GM12878 (cell line): ENCODE results near the gene PSAP. TPM values are rescaled to one million over a fixed set of nuclear protein-coding genes. Genes with fewer than 3 reads are reported as not detected.
A peak's percentile ranks its signal among the peaks of the same experiment; 100 is the strongest.

Experiments used
- ATAC-seq: fragments of 200-7000 bp; cut with Tn5 transposase; 3 replicates; pipeline ENCODE4 v1.9.1; 2020; ENCODE audit warnings: mild to moderate bottlenecking, moderate library complexity
- BruUV-seq: library from RNA; stranded (reverse); fragments of 400-500 nt; replicated peaks from 2 replicates; lab custom pipeline; 2021; lab: Mats Ljungman, UMichigan
- CTCF ChIA-PET: fragments of 300-600 bp; sonication (Branson Sonifier 250); formaldehyde crosslinking; extraction: SDS; loops from one replicate; lab custom pipeline; 2021; ENCODE audit warnings: inconsistent platforms; lab: Yijun Ruan, JAX
- POLR2A ChIA-PET: fragments of 350-600 bp; formaldehyde crosslinking; extraction: SDS; loops from one replicate; lab custom pipeline; 2021; ENCODE audit warnings: inconsistent platforms; lab: Charles Lee
- RAD21 ChIA-PET: fragments of 300-600 bp; sonication (Branson Sonifier 250); formaldehyde crosslinking; loops from one replicate; lab custom pipeline; 2023; ENCODE audit warnings: antibody characterized with exemption; ENCODE audit not compliant: unreplicated experiment; lab: Charles Lee
- SMC1A ChIA-PET: fragments of 300-600 bp; sonication (Branson Sonifier 250); formaldehyde crosslinking; loops from one replicate; lab custom pipeline; 2023; ENCODE audit not compliant: unreplicated experiment, uncharacterized antibody; lab: Charles Lee
- DNase-seq: peaks from one replicate; pipeline ENCODE4 v3.0.0-alpha.2; 2011; ENCODE audit warnings: low read depth, low spot score
- FAIRE-seq: peaks from 3 replicates; lab custom pipeline; 2011; peaks lifted over from hg19 to GRCh38; lab: Jason Lieb, UNC
- H2AFZ ChIP-seq: 2 replicates; pipeline ENCODE4 v1.6.0; 2011; ENCODE audit warnings: low read depth, low read length, control low read depth; ENCODE audit not compliant: control insufficient read depth
- H3K27ac ChIP-seq: 2 replicates; pipeline ENCODE4 v1.5.1; 2011; ENCODE audit warnings: control low read depth; ENCODE audit not compliant: control insufficient read depth, insufficient read depth
- H3K27me3 ChIP-seq, 2 experiments: replicated peaks in 1 of 2; 2 replicates each; pipeline versions ENCODE4 v1.6.0 to v1.6.1; 2011; ENCODE audit warnings: low read length in 1 of 2; ENCODE audit not compliant: control insufficient read depth in 2 of 2, insufficient read depth in 2 of 2
- H3K36me3 ChIP-seq, 2 experiments: 2 replicates each; pipeline ENCODE4 v1.5.1; 2011; ENCODE audit warnings: low read length in 1 of 2; ENCODE audit not compliant: control insufficient read depth in 2 of 2, insufficient read depth in 2 of 2
- H3K4me1 ChIP-seq: 2 replicates; pipeline ENCODE4 v1.6.1; 2011; ENCODE audit warnings: mild to moderate bottlenecking, low read length, moderate library complexity, mixed read lengths; ENCODE audit not compliant: control insufficient read depth, insufficient read depth
- H3K4me2 ChIP-seq: 2 replicates; pipeline ENCODE4 v1.6.0; 2011; ENCODE audit warnings: control low read depth; ENCODE audit not compliant: control insufficient read depth, insufficient read depth
- H3K4me3 ChIP-seq: fragments of 200-600 bp; sonication (generic); 2 replicates; pipeline ENCODE4 v1.5.1; 2016
- H3K79me2 ChIP-seq: 2 replicates; pipeline ENCODE4 v1.6.0; 2011; ENCODE audit warnings: low read length; ENCODE audit not compliant: control insufficient read depth, insufficient read depth
- H3K9ac ChIP-seq: 2 replicates; pipeline ENCODE4 v1.8.0; 2011; ENCODE audit warnings: low read length, control low read depth, mixed read lengths; ENCODE audit not compliant: control insufficient read depth, insufficient read depth
- H3K9me3 ChIP-seq: replicated peaks from 3 replicates; pipeline ENCODE4 v1.5.1; 2011; ENCODE audit warnings: mild to moderate bottlenecking, low read length; ENCODE audit not compliant: control insufficient read depth, insufficient read depth
- H4K20me1 ChIP-seq: 2 replicates; pipeline ENCODE4 v1.6.0; 2011; ENCODE audit not compliant: control insufficient read depth, insufficient read depth
- DPF2 ChIP-seq: fragments of 450-650 bp; IDR thresholded peaks from 2 replicates; pipeline ENCODE4 v1.6.1; 2017; ENCODE audit warnings: mild to moderate bottlenecking
- ESRRA ChIP-seq: IDR thresholded peaks from 2 replicates; pipeline ENCODE4 v1.6.1; 2012; ENCODE audit warnings: mild to moderate bottlenecking, low read length, improper control_type of control experiment
- ETV6 ChIP-seq, 2 experiments: fragments of 450-650 bp in 1 of 2; IDR thresholded peaks in 1 of 2; conservative IDR thresholded peaks in 1 of 2; 2 replicates each; pipeline ENCODE4 v1.6.1; 2014; ENCODE audit warnings: antibody characterized with exemption in 1 of 2, borderline replicate concordance in 1 of 2, low read depth in 1 of 2, mild to moderate bottlenecking in 1 of 2, moderate library complexity in 1 of 2
- HDAC6 ChIP-seq: fragments of 200-600 bp; sonication (generic); IDR thresholded peaks from one replicate; pipeline ENCODE4 v1.8.0; 2017; ENCODE audit warnings: antibody characterized with exemption; ENCODE audit not compliant: unreplicated experiment
- IRF4 ChIP-seq: IDR thresholded peaks from 2 replicates; pipeline ENCODE4 v1.6.1; 2011; ENCODE audit warnings: low read depth, low read length
- MEF2A ChIP-seq: IDR thresholded peaks from 2 replicates; pipeline ENCODE4 v1.6.1; 2011; ENCODE audit warnings: low read depth, mild to moderate bottlenecking, low read length, moderate library complexity; ENCODE audit not compliant: insufficient read depth
- MXI1 ChIP-seq: fragments of 150-350 bp; IDR thresholded peaks from 2 replicates; pipeline ENCODE4 v1.6.1; 2011; ENCODE audit warnings: low read depth, mild to moderate bottlenecking, inconsistent platforms, low read length, improper control_type of control experiment
- NFIC ChIP-seq: IDR thresholded peaks from 2 replicates; pipeline ENCODE4 v1.6.1; 2012; ENCODE audit warnings: low read depth, mild to moderate bottlenecking, inconsistent platforms, low read length, moderate library complexity
- NFYA ChIP-seq: IDR thresholded peaks from 2 replicates; pipeline ENCODE4 v1.6.1; 2011; ENCODE audit warnings: low read depth, mild to moderate bottlenecking, low read length, improper control_type of control experiment, borderline replicate concordance
- NR2C1 ChIP-seq: fragments of 450-650 bp; IDR thresholded peaks from 2 replicates; pipeline ENCODE4 v1.6.1; 2017; ENCODE audit warnings: antibody characterized with exemption, mild to moderate bottlenecking, moderate library complexity
- NR2F1 ChIP-seq: fragments of 450-650 bp; conservative IDR thresholded peaks from 2 replicates; pipeline ENCODE4 v1.6.1; 2017; ENCODE audit warnings: mild to moderate bottlenecking
- NRF1 ChIP-seq: conservative IDR thresholded peaks from 2 replicates; pipeline ENCODE4 v1.6.1; 2011; ENCODE audit warnings: mild to moderate bottlenecking, low read depth, low read length, improper control_type of control experiment
- POLR2AphosphoS2 ChIP-seq: IDR thresholded peaks from 2 replicates; pipeline ENCODE4 v1.6.1; 2011; ENCODE audit warnings: low read depth, mild to moderate bottlenecking, low read length, improper control_type of control experiment, moderate library complexity
- RAD21 ChIP-seq: IDR thresholded peaks from 2 replicates; pipeline ENCODE4 v1.6.1; 2011; ENCODE audit warnings: mild to moderate bottlenecking, low read depth, low read length, moderate library complexity; ENCODE audit not compliant: insufficient read depth
- RAD51 ChIP-seq: fragments of 450-650 bp; IDR thresholded peaks from 2 replicates; pipeline ENCODE4 v1.6.1; 2016; ENCODE audit warnings: moderate library complexity, mild to moderate bottlenecking, inconsistent platforms
- RUNX3 ChIP-seq: IDR thresholded peaks from 2 replicates; pipeline ENCODE4 v1.6.1; 2012; ENCODE audit warnings: low read length, inconsistent platforms
- SMARCA5 ChIP-seq: fragments of 450-650 bp; IDR thresholded peaks from 2 replicates; pipeline ENCODE4 v1.6.1; 2017; ENCODE audit warnings: mild to moderate bottlenecking
- STAT1 ChIP-seq: fragments of 450-650 bp; conservative IDR thresholded peaks from 2 replicates; pipeline ENCODE4 v1.6.1; 2014; ENCODE audit warnings: antibody characterized with exemption, mild to moderate bottlenecking
- SUPT20H ChIP-seq: IDR thresholded peaks from 2 replicates; pipeline ENCODE4 v1.6.1; 2011; ENCODE audit warnings: low read depth, mild to moderate bottlenecking, low read length, moderate library complexity, borderline replicate concordance; ENCODE audit not compliant: control insufficient read depth
- SUZ12 ChIP-seq: fragments of 200-600 bp; sonication (generic); IDR thresholded peaks from one replicate; pipeline ENCODE4 v1.6.1; 2018; ENCODE audit warnings: antibody characterized with exemption, mild to moderate bottlenecking; ENCODE audit not compliant: unreplicated experiment
- TAF1 ChIP-seq: IDR thresholded peaks from 2 replicates; pipeline ENCODE4 v1.6.1; 2011; ENCODE audit warnings: mild to moderate bottlenecking, low read depth, low read length, borderline replicate concordance
- TCF3 ChIP-seq: IDR thresholded peaks from 2 replicates; pipeline ENCODE4 v1.6.1; 2012; ENCODE audit warnings: low read depth, mild to moderate bottlenecking, low read length, borderline replicate concordance; ENCODE audit not compliant: insufficient read depth
- TCF7 ChIP-seq: IDR thresholded peaks from 2 replicates; pipeline ENCODE4 v1.6.1; 2014; ENCODE audit warnings: antibody characterized with exemption, borderline replicate concordance
- ZNF24 ChIP-seq: fragments of 450-650 bp; IDR thresholded peaks from 2 replicates; pipeline ENCODE4 v1.6.1; 2017; ENCODE audit warnings: antibody characterized with exemption, mild to moderate bottlenecking
- WGBS: methylation state at CpG from one replicate; pipeline ENCODE4 v1.1.6; 2016; ENCODE audit warnings: low lambda C conversion rate; ENCODE audit not compliant: insufficient replicate concordance, insufficient coverage; ENCODE audit errors: missing lambda C conversion rate; 5-methylcytosine and 5-hydroxymethylcytosine counted together
- in situ Hi-C: fragments of 300-500 bp; cut with MboI; formaldehyde crosslinking; loops from 9 replicates; pipeline ENCODE4 v1.14.3; 2018; ENCODE audit warnings: mixed read lengths
- intact Hi-C: fragments of 100-400 bp; cut with micrococcal nuclease; formaldehyde crosslinking; loops from one replicate; pipeline ENCODE4 v1.14.2; 2022; ENCODE audit not compliant: unreplicated experiment
- polyA plus RNA-seq, 11 experiments: library from polyadenylated mRNA; depleted of rRNA in 4 of 11; unstranded in 6 of 11; stranded (reverse) in 5 of 11; fragments of >200 nt; fragmentation: Nextera tagmentation in 4 of 11; fragmentation: Illumina TruSeq in 1 of 11; extraction: Ambion mirVana in 4 of 11; extraction: Trizol in 1 of 11; gene quantifications; 1 replicate in 1 of 11; 2 replicates in 10 of 11; pipeline versions ENCODE4 v1.2.1 to v1.2.3, GENCODE V29; 2011 to 2016; ENCODE audit warnings: inconsistent platforms in 2 of 11, missing spikeins in 2 of 11, low read depth in 1 of 11
- total RNA-seq, 4 experiments: library from RNA; depleted of rRNA in 3 of 4; stranded (reverse); fragments of >200 nt in 3 of 4; fragmentation: Illumina TruSeq in 1 of 4; extraction: Trizol in 1 of 4; gene quantifications; 2 replicates each; pipeline versions ENCODE4 v1.2.1 to v1.2.3, GENCODE V29; 2013 to 2021
- TF ChIP-seq, protein P1 (sequence below): fragments of 450-650 bp; IDR thresholded peaks from 2 replicates; pipeline ENCODE4 v1.6.1; 2016; ENCODE audit warnings: mild to moderate bottlenecking
- TF ChIP-seq, protein P2 (sequence below): IDR thresholded peaks from 2 replicates; pipeline ENCODE4 v1.6.1; 2012; ENCODE audit warnings: low read depth, low read length, improper control_type of control experiment

Gene PSAP
- total and polyA plus RNA-seq, 10 of the 15 experiments (the other 5 are each of a cell fraction or from before 2014, with no cell fraction given), result 178 to 336 (median 286) TPM

DNA sequence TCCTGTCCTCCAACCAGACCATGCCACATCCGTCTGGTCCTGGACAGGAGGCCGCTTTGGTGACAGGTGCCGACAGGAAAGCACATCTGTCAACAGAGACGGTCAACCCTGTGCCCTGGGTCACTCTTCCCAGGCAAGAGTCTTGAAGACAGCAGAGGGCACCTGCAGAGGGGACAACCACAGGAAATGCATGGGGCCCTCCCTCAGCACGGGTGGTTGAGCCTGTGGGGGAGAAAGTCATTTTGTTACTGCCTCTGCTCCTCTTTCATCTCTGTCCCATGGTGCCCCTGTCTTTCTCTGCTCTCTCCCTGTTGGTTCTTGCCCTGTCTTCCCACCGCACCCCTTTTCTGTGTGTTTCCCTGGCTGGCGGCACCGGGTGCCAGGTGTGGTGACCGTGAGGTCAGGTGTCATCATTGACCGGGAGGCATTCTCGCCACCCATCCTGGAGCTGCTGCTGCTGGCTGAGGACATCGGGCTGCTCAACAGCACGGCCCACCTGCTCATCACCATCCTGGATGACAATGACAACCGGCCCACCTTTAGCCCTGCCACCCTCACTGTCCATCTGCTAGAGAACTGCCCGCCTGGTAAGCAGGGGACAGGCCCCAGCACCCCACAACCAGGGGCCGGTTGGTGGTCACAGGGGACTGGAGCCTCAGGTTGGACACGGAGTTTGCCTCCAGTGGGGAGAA, 60.2 kb downstream of the PSAP start:
- in situ Hi-C loops, result no loop called here
- FAIRE-seq (no peak), DNase-seq (no peak), ATAC-seq (peak; percentile 94)
- CTCF ChIA-PET, result interaction anchor here (1.4 kb wide), 1 partner anchor 106 kb away, joined by 5 read pairs; no protein-coding TSS in a partner anchor
- Histone ChIP-seq H3K4me3 (no peak overlapping the region), H3K9me3 (no peaks in the 10 kb centered on the region; the same call in 2 of the 3 replicates), H3K4me1 (peaks cover 10% of the 10 kb centered on the region), H2AFZ (no peak overlapping the region), H3K9ac (no peak overlapping the region), H4K20me1 (no peaks in the 10 kb centered on the region), H3K36me3 (no peaks in the 10 kb centered on the region), H3K79me2 (no peaks in the 10 kb centered on the region), H3K27ac (no peak overlapping the region), H3K27me3 (no peaks in the 10 kb centered on the region; a peak in 1 of 4 replicates), H3K4me2 (peak overlapping the region; percentile 62)
- POLR2A ChIA-PET, result no interaction called here
- intact Hi-C loops, result no loop called here
- BruUV-seq, result no TSS peak
- RAD21 ChIA-PET, result no interaction called here
- SMC1A ChIA-PET, result no interaction called here
- WGBS, result 5% methylated on average over 17 of the region's 17 CpGs
- TF ChIP-seq NRF1, result no peak
- no peak for TF ChIP-seq TCF7
- TF ChIP-seq RAD21, result no peak
- peak; percentile 68; the same call in 1 of the 2 replicates for TF ChIP-seq IRF4
- 0 out of 2 replicates have a peak, but pooled peaks have one; percentile 45 for TF ChIP-seq TCF3
- no peak for TF ChIP-seq HDAC6
- no peak for TF ChIP-seq POLR2AphosphoS2
- TF ChIP-seq NFIC, result no peak
- no peak for TF ChIP-seq RAD51
- TF ChIP-seq TAF1, result no peak
- no peak for TF ChIP-seq NFYA
- no peak for TF ChIP-seq STAT1
- no peak for TF ChIP-seq ETV6 (conservative IDR thresholded peaks at IDR 0.05 in 1 of 2, IDR thresholded peaks at IDR 0.05 in 1 of 2; ENCODE audit: borderline replicate concordance in 1 of 2, low read depth in 1 of 2)
- TF ChIP-seq, protein P1, sequence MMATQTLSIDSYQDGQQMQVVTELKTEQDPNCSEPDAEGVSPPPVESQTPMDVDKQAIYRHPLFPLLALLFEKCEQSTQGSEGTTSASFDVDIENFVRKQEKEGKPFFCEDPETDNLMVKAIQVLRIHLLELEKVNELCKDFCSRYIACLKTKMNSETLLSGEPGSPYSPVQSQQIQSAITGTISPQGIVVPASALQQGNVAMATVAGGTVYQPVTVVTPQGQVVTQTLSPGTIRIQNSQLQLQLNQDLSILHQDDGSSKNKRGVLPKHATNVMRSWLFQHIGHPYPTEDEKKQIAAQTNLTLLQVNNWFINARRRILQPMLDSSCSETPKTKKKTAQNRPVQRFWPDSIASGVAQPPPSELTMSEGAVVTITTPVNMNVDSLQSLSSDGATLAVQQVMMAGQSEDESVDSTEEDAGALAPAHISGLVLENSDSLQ, result no peak
- no peak for TF ChIP-seq DPF2
- TF ChIP-seq SUPT20H, result no peak
- no peak for TF ChIP-seq ESRRA
- no peak for TF ChIP-seq MEF2A
- TF ChIP-seq SUZ12, result no peak
- TF ChIP-seq NR2F1, result no peak
- TF ChIP-seq RUNX3, result peak; percentile 82
- TF ChIP-seq, protein P2, sequence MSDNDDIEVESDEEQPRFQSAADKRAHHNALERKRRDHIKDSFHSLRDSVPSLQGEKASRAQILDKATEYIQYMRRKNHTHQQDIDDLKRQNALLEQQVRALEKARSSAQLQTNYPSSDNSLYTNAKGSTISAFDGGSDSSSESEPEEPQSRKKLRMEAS, result no peak
- TF ChIP-seq NR2C1, result no peak
- no peak for TF ChIP-seq MXI1
- TF ChIP-seq ZNF24, result no peak
- no peak for TF ChIP-seq SMARCA5
